K562 (cell line): Measurements from ENCODE around the gene CEMIP. TPM values are rescaled to one million over a fixed set of nuclear protein-coding genes. Genes with fewer than 3 reads are reported as not detected.

Experiments
- ATAC-seq: fragments of 200-7000 bp; cut with Tn5 transposase; 3 replicates; pipeline ENCODE4 v1.9.1; 2020; ENCODE audit warnings: moderate library complexity
- BruUV-seq: library from RNA; stranded (reverse); fragments of 400-500 nt; replicated peaks from 2 replicates; lab custom pipeline; 2021; lab: Mats Ljungman, UMichigan
- CTCF ChIA-PET: fragments of 300-600 bp; formaldehyde crosslinking; extraction: SDS; loops from one replicate; lab custom pipeline; 2021; ENCODE audit warnings: low intra/inter-chr PET ratio; lab: Yijun Ruan, JAX
- POLR2A ChIA-PET: fragments of 300-600, 350-650 bp; sonication (Branson Sonifier 250); formaldehyde crosslinking; extraction: SDS; loops from one replicate; lab custom pipeline; 2021; ENCODE audit warnings: antibody characterized with exemption, inconsistent platforms; lab: Yijun Ruan, JAX
- DNase-seq, 4 experiments: peaks; one replicate each; pipeline versions ENCODE4 v3.0.0 to v3.0.0-alpha.2; 2011 to 2018; ENCODE audit warnings: low spot score in 3 of 4, mixed read lengths in 3 of 4; ENCODE audit errors: extremely low read depth in 1 of 4
- FAIRE-seq: peaks from 2 replicates; lab custom pipeline; 2011; peaks lifted over from hg19 to GRCh38; lab: Jason Lieb, UNC
- H2AFZ ChIP-seq: 2 replicates; pipeline ENCODE4 v1.6.0; 2011; ENCODE audit warnings: low read depth, low read length, control low read depth, inconsistent platforms
- H3K27ac ChIP-seq: fragments of 200-600 bp; 3 replicates; pipeline ENCODE4 v1.8.0; 2011; ENCODE audit warnings: low read depth, mild to moderate bottlenecking, control low read depth, inconsistent platforms, low read length, moderate library complexity, mixed read lengths; ENCODE audit errors: extremely low read depth
- H3K27me3 ChIP-seq, 2 experiments: fragments of 300-600 bp in 1 of 2; 2 replicates in 1 of 2; 3 replicates in 1 of 2; pipeline versions ENCODE4 v1.6.0 to v1.8.0; 2011; ENCODE audit warnings: inconsistent platforms in 2 of 2, low read length in 2 of 2, mild to moderate bottlenecking in 1 of 2, mixed read lengths in 1 of 2, moderate library complexity in 1 of 2; ENCODE audit not compliant: control insufficient read depth in 2 of 2, insufficient read depth in 2 of 2
- H3K36me3 ChIP-seq: fragments of 300-600 bp; 3 replicates; pipeline ENCODE4 v1.8.0; 2011; ENCODE audit warnings: mild to moderate bottlenecking, low read length, inconsistent platforms; ENCODE audit not compliant: control insufficient read depth, insufficient read depth
- H3K4me1 ChIP-seq, 2 experiments: fragments of 200-600 bp in 1 of 2; replicated peaks in 1 of 2; 2 replicates in 1 of 2; 3 replicates in 1 of 2; pipeline versions ENCODE4 v1.5.1 to v1.8.0; 2011; ENCODE audit warnings: inconsistent platforms in 2 of 2, low read length in 2 of 2, mild to moderate bottlenecking in 1 of 2, mixed read lengths in 1 of 2, moderate library complexity in 1 of 2; ENCODE audit not compliant: control insufficient read depth in 2 of 2, insufficient read depth in 2 of 2
- H3K4me2 ChIP-seq: 2 replicates; pipeline ENCODE4 v1.6.1; 2011; ENCODE audit warnings: low read length, control low read depth, inconsistent platforms, mixed read lengths; ENCODE audit not compliant: insufficient read depth
- H3K4me3 ChIP-seq: fragments of 200-600 bp; sonication (generic), shearing (Covaris generic); 2 replicates; pipeline ENCODE4 v1.5.1; 2016; ENCODE audit warnings: control low read depth, inconsistent platforms
- H3K79me2 ChIP-seq: fragments of 200-600 bp; 3 replicates; pipeline ENCODE4 v1.8.0; 2011; ENCODE audit warnings: low read length, inconsistent platforms; ENCODE audit not compliant: control insufficient read depth, insufficient read depth
- H3K9ac ChIP-seq, 2 experiments: 2 replicates each; pipeline versions ENCODE4 v1.6.0 to v1.6.1; 2011; ENCODE audit warnings: low read depth in 2 of 2, low read length in 2 of 2, control low read depth in 1 of 2, inconsistent platforms in 1 of 2, mild to moderate bottlenecking in 1 of 2, mixed read lengths in 1 of 2; ENCODE audit not compliant: insufficient read depth in 1 of 2
- H3K9me1 ChIP-seq: one replicate; pipeline ENCODE4 v1.6.0; 2011; ENCODE audit warnings: inconsistent platforms, mild to moderate bottlenecking, low read length, moderate library complexity; ENCODE audit not compliant: control insufficient read depth, insufficient read depth
- H3K9me3 ChIP-seq: replicated peaks from 2 replicates; pipeline ENCODE4 v1.5.1; 2011; ENCODE audit warnings: low read depth, low read length, inconsistent platforms; ENCODE audit not compliant: control insufficient read depth, insufficient read depth
- H4K20me1 ChIP-seq: replicated peaks from 2 replicates; pipeline ENCODE4 v1.6.1; 2011; ENCODE audit warnings: low read length, inconsistent platforms, mixed read lengths; ENCODE audit not compliant: control insufficient read depth, insufficient read depth
- CEBPB ChIP-seq: fragments of 450-650 bp; IDR thresholded peaks from 2 replicates; pipeline ENCODE4 v1.6.1; 2016; ENCODE audit warnings: missing genetic modification characterization, missing compliant biosample characterization
- CTBP1 ChIP-seq: fragments of 450-650 bp; IDR thresholded peaks from 2 replicates; pipeline ENCODE4 v1.6.1; 2016; ENCODE audit warnings: borderline replicate concordance
- FOS ChIP-seq: IDR thresholded peaks from 3 replicates; pipeline ENCODE4 v1.6.1; 2011; ENCODE audit not compliant: insufficient read length; ENCODE audit errors: extremely low read depth
- FOXA1 ChIP-seq: fragments of 450-650 bp; IDR thresholded peaks from 2 replicates; pipeline ENCODE4 v1.6.1; 2016; ENCODE audit warnings: mild to moderate bottlenecking, borderline replicate concordance
- MIER1 ChIP-seq: fragments of 450-650 bp; IDR thresholded peaks from 2 replicates; pipeline ENCODE4 v1.6.1; 2016; ENCODE audit warnings: antibody characterized with exemption, mild to moderate bottlenecking, low read depth
- PBX2 ChIP-seq, 2 experiments: IDR thresholded peaks in 1 of 2; conservative IDR thresholded peaks in 1 of 2; 2 replicates each; pipeline ENCODE4 v1.6.1; 2016; ENCODE audit warnings: low read depth in 2 of 2, mild to moderate bottlenecking in 1 of 2, missing compliant biosample characterization in 1 of 2, missing genetic modification characterization in 1 of 2, moderate library complexity in 1 of 2
- SAFB2 ChIP-seq: fragments of 200-400 bp; formaldehyde crosslinking; IDR thresholded peaks from 2 replicates; pipeline ENCODE4 v1.6.1; 2018; ENCODE audit warnings: borderline replicate concordance, low read length, low read depth, moderate library complexity; ENCODE audit not compliant: severe bottlenecking
- ZNF75A ChIP-seq: fragments of 450-650 bp; formaldehyde crosslinking; IDR thresholded peaks from 2 replicates; pipeline ENCODE4 v1.4.0; 2020; ENCODE audit warnings: mild to moderate bottlenecking
- WGBS: fragments of 100-300 bp; shearing (Covaris generic); methylation state at CpG from one replicate; pipeline ENCODE4 v1.1.6; 2016; ENCODE audit warnings: low coverage, mixed read lengths; ENCODE audit not compliant: insufficient coverage; ENCODE audit errors: missing lambda C conversion rate; 5-methylcytosine and 5-hydroxymethylcytosine counted together
- in situ Hi-C: fragments of 300-500 bp; cut with MboI; formaldehyde crosslinking; loops from 4 replicates; pipeline ENCODE4 v1.15.0; 2018; ENCODE audit warnings: inconsistent platforms, mixed read lengths
- intact Hi-C: fragments of 100-400 bp; cut with micrococcal nuclease; formaldehyde crosslinking; loops from 2 replicates; pipeline ENCODE4 v1.14.2; 2022
- polyA plus RNA-seq, 8 experiments: library from polyadenylated mRNA; depleted of rRNA in 4 of 8; stranded (reverse) in 5 of 8; unstranded in 3 of 8; fragments of >200 nt; fragmentation: Nextera tagmentation in 2 of 8; fragmentation: Illumina TruSeq in 1 of 8; extraction: Ambion mirVana in 2 of 8; extraction: Trizol in 1 of 8; gene quantifications; 2 replicates each; pipeline versions ENCODE4 v1.2.1 to v1.2.3, GENCODE V29; 2011 to 2014; ENCODE audit warnings: inconsistent platforms in 1 of 8, missing spikeins in 1 of 8
- total RNA-seq, 7 experiments: library from RNA; depleted of rRNA in 6 of 7; stranded (reverse); fragments of >200 nt in 6 of 7; fragmentation: Illumina TruSeq in 2 of 7; extraction: Trizol in 2 of 7; gene quantifications; 2 replicates each; pipeline versions ENCODE4 v1.2.1 to v1.2.3, GENCODE V29; 2011 to 2021; ENCODE audit warnings: low replicate concordance in 1 of 7

The CEMIP gene
- total and polyA plus RNA-seq, 9 of the 15 experiments (the other 6 are each of a cell fraction or from before 2014, with no cell fraction given), result 0.33 TPM; not detected in 8

- ChIA-PET POLR2A (interaction anchor here (0.7 kb wide), 1 partner anchor 529 kb away, joined by 3 read pairs; no protein-coding TSS in a partner anchor), CTCF (no interaction called here)
- peaks cover 33 to 70% of the 10 kb centered on the region in 2 experiments for H3K27me3 ChIP-seq
- H3K9me1 ChIP-seq, result no peaks in the 10 kb centered on the region
- 4% methylated on average over 3 of the region's 3 CpGs for WGBS
- H3K27ac ChIP-seq, result no peak overlapping the region
- H3K9ac ChIP-seq, result no peak overlapping the region
- BruUV-seq, result no TSS peak
- ATAC-seq (no peak), DNase-seq (no peak), FAIRE-seq (no peak)
- intact Hi-C loops (no loop called here), in situ Hi-C loops (no loop called here)
- TF ChIP-seq CTBP1, result no peak
- no peak for TF ChIP-seq FOXA1
- TF ChIP-seq MIER1, result no peak
- TF ChIP-seq PBX2 (CRISPR knock-in tag; IDR thresholded peaks at IDR 0.05; ENCODE audit: low read depth), result no peak
- TF ChIP-seq PBX2 (tag; conservative IDR thresholded peaks at IDR 0.05; ENCODE audit: low read depth), result no peak
- no peak for TF ChIP-seq ZNF75A
- TF ChIP-seq FOS, result no peak
- TF ChIP-seq SAFB2, result no peak
- TF ChIP-seq CEBPB (tag), result 0 out of 2 replicates have a peak, but pooled peaks have one; percentile 15
- H3K4me1 ChIP-seq, result peaks cover 0 to 13% of the 10 kb centered on the region in 2 experiments; a peak in 2 of 5 replicates
- no peak overlapping the region for H3K4me2 ChIP-seq
- H3K36me3 ChIP-seq, result no peaks in the 10 kb centered on the region
- H3K9me3 ChIP-seq, result no peaks in the 10 kb centered on the region; the same call in 1 of the 2 replicates
- H4K20me1 ChIP-seq, result peaks cover 10% of the 10 kb centered on the region; the same call in 1 of the 2 replicates
- no peak overlapping the region for H2AFZ ChIP-seq
- H3K79me2 ChIP-seq, result no peaks in the 10 kb centered on the region
- H3K4me3 ChIP-seq, result no peak overlapping the region
Measured at GRCh38 chr15:80926126-80926525, 147.0 kb downstream of the CEMIP start.
